PFSK-1 (cell line): Measurements from ENCODE around the gene FLII.

ENCODE experiments used
- POLR2AphosphoS5 ChIP-seq: IDR thresholded peaks from 2 replicates; pipeline ENCODE4 v1.6.1; 2012; ENCODE audit warnings: low read depth, mild to moderate bottlenecking, control low read depth, low read length, moderate library complexity
- REST ChIP-seq, 2 experiments: IDR thresholded peaks; 2 replicates each; pipeline versions ENCODE4 v1.6.1 to v1.8.0; 2011 to 2012; ENCODE audit warnings: low read depth in 2 of 2, low read length in 2 of 2, control low read depth in 1 of 2, inconsistent platforms in 1 of 2, mild to moderate bottlenecking in 1 of 2, moderate library complexity in 1 of 2; ENCODE audit not compliant: insufficient read depth in 1 of 2
- SIN3A ChIP-seq: IDR thresholded peaks from 2 replicates; pipeline ENCODE4 v1.6.1; 2012; ENCODE audit warnings: mild to moderate bottlenecking, low read length, moderate library complexity, borderline replicate concordance; ENCODE audit not compliant: insufficient read depth

DNA sequence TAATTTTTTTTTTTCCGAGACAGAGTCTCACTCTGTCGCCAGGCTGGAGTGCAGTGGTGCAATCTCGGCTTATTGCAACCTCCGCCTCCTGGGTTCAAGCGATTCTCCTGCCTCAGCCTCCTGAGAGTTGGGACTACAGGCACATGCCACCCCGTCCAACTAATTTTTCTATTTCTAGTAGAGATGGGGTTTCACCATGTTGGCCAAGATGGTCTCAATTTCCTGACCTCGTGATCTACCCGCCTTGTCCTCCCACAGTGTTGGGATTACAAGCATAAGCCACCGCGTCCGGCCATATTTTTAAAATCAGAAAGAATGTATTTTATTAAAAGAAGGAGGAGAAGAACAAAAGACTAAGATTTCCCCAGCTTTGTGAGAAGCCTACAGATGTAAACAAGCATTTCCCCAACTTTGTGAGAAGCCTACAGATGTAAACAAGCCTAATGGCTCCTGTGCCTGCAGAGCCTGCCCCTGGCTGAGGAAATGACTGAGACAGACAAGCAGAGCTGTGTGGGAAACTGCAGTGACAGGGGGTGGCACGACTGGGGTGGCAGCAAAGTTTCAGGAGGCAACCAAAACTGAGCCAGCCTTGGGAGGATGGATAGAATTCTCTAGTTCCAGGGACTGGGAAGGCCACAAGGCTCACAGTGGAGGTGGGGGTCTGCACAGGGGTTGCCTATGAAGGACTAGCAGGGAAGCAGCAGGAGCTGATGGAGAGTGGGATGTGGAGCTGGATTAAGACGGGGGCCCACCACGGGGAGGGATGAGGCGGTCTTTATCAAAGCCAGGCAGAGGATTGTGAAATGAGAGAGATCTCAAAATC, 33.4 kb upstream of the FLII start:
- TF ChIP-seq POLR2AphosphoS5 (no peak), REST (IDR thresholded peaks at IDR 0.05; ENCODE audit: insufficient read depth in 1 of 2, low read depth in 2 of 2, low read length in 2 of 2) (no peak), SIN3A (no peak)
